K562 (cell line): ENCODE results near the gene LINC00305. TPM values are rescaled to one million over a fixed set of nuclear protein-coding genes. Genes with fewer than 3 reads are reported as not detected.

Source experiments
- ATAC-seq: fragments of 200-7000 bp; cut with Tn5 transposase; 3 replicates; pipeline ENCODE4 v1.9.1; 2020; ENCODE audit warnings: moderate library complexity
- BruUV-seq: library from RNA; stranded (reverse); fragments of 400-500 nt; replicated peaks from 2 replicates; lab custom pipeline; 2021; lab: Mats Ljungman, UMichigan
- CTCF ChIA-PET: fragments of 300-600 bp; formaldehyde crosslinking; extraction: SDS; loops from one replicate; lab custom pipeline; 2021; ENCODE audit warnings: low intra/inter-chr PET ratio; lab: Yijun Ruan, JAX
- POLR2A ChIA-PET: fragments of 300-600, 350-650 bp; sonication (Branson Sonifier 250); formaldehyde crosslinking; extraction: SDS; loops from one replicate; lab custom pipeline; 2021; ENCODE audit warnings: antibody characterized with exemption, inconsistent platforms; lab: Yijun Ruan, JAX
- DNase-seq, 4 experiments: peaks; one replicate each; pipeline versions ENCODE4 v3.0.0 to v3.0.0-alpha.2; 2011 to 2018; ENCODE audit warnings: low spot score in 3 of 4, mixed read lengths in 3 of 4; ENCODE audit errors: extremely low read depth in 1 of 4
- FAIRE-seq: peaks from 2 replicates; lab custom pipeline; 2011; peaks lifted over from hg19 to GRCh38; lab: Jason Lieb, UNC
- H2AFZ ChIP-seq: 2 replicates; pipeline ENCODE4 v1.6.0; 2011; ENCODE audit warnings: low read depth, low read length, control low read depth, inconsistent platforms
- H3K27ac ChIP-seq: fragments of 200-600 bp; 3 replicates; pipeline ENCODE4 v1.8.0; 2011; ENCODE audit warnings: low read depth, mild to moderate bottlenecking, control low read depth, inconsistent platforms, low read length, moderate library complexity, mixed read lengths; ENCODE audit errors: extremely low read depth
- H3K27me3 ChIP-seq, 2 experiments: fragments of 300-600 bp in 1 of 2; 2 replicates in 1 of 2; 3 replicates in 1 of 2; pipeline versions ENCODE4 v1.6.0 to v1.8.0; 2011; ENCODE audit warnings: inconsistent platforms in 2 of 2, low read length in 2 of 2, mild to moderate bottlenecking in 1 of 2, mixed read lengths in 1 of 2, moderate library complexity in 1 of 2; ENCODE audit not compliant: control insufficient read depth in 2 of 2, insufficient read depth in 2 of 2
- H3K36me3 ChIP-seq: fragments of 300-600 bp; 3 replicates; pipeline ENCODE4 v1.8.0; 2011; ENCODE audit warnings: mild to moderate bottlenecking, low read length, inconsistent platforms; ENCODE audit not compliant: control insufficient read depth, insufficient read depth
- H3K4me1 ChIP-seq, 2 experiments: fragments of 200-600 bp in 1 of 2; replicated peaks in 1 of 2; 2 replicates in 1 of 2; 3 replicates in 1 of 2; pipeline versions ENCODE4 v1.5.1 to v1.8.0; 2011; ENCODE audit warnings: inconsistent platforms in 2 of 2, low read length in 2 of 2, mild to moderate bottlenecking in 1 of 2, mixed read lengths in 1 of 2, moderate library complexity in 1 of 2; ENCODE audit not compliant: control insufficient read depth in 2 of 2, insufficient read depth in 2 of 2
- H3K4me2 ChIP-seq: 2 replicates; pipeline ENCODE4 v1.6.1; 2011; ENCODE audit warnings: low read length, control low read depth, inconsistent platforms, mixed read lengths; ENCODE audit not compliant: insufficient read depth
- H3K4me3 ChIP-seq: fragments of 200-600 bp; sonication (generic), shearing (Covaris generic); 2 replicates; pipeline ENCODE4 v1.5.1; 2016; ENCODE audit warnings: control low read depth, inconsistent platforms
- H3K79me2 ChIP-seq: fragments of 200-600 bp; 3 replicates; pipeline ENCODE4 v1.8.0; 2011; ENCODE audit warnings: low read length, inconsistent platforms; ENCODE audit not compliant: control insufficient read depth, insufficient read depth
- H3K9ac ChIP-seq, 2 experiments: 2 replicates each; pipeline versions ENCODE4 v1.6.0 to v1.6.1; 2011; ENCODE audit warnings: low read depth in 2 of 2, low read length in 2 of 2, control low read depth in 1 of 2, inconsistent platforms in 1 of 2, mild to moderate bottlenecking in 1 of 2, mixed read lengths in 1 of 2; ENCODE audit not compliant: insufficient read depth in 1 of 2
- H3K9me1 ChIP-seq: one replicate; pipeline ENCODE4 v1.6.0; 2011; ENCODE audit warnings: inconsistent platforms, mild to moderate bottlenecking, low read length, moderate library complexity; ENCODE audit not compliant: control insufficient read depth, insufficient read depth
- H3K9me3 ChIP-seq: replicated peaks from 2 replicates; pipeline ENCODE4 v1.5.1; 2011; ENCODE audit warnings: low read depth, low read length, inconsistent platforms; ENCODE audit not compliant: control insufficient read depth, insufficient read depth
- H4K20me1 ChIP-seq: replicated peaks from 2 replicates; pipeline ENCODE4 v1.6.1; 2011; ENCODE audit warnings: low read length, inconsistent platforms, mixed read lengths; ENCODE audit not compliant: control insufficient read depth, insufficient read depth
- ADNP ChIP-seq: fragments of 200-800 bp; sonication (Bioruptor generic); IDR thresholded peaks from 2 replicates; pipeline ENCODE4 v1.6.1; 2016; ENCODE audit warnings: missing genetic modification characterization, missing compliant biosample characterization
- GTF2F1 ChIP-seq: IDR thresholded peaks from 2 replicates; pipeline ENCODE4 v1.6.1; 2011; ENCODE audit warnings: low read depth, low read length, improper control_type of control experiment
- KLF6 ChIP-seq: fragments of 250-450 bp; sonication (Bioruptor Pico); IDR thresholded peaks from 2 replicates; pipeline ENCODE4 v1.4.0; 2020; ENCODE audit warnings: mild to moderate bottlenecking, moderate library complexity, borderline replicate concordance
- MEF2A ChIP-seq: IDR thresholded peaks from 2 replicates; pipeline ENCODE4 v1.6.1; 2011; ENCODE audit warnings: low read depth, mild to moderate bottlenecking, low read length, moderate library complexity; ENCODE audit not compliant: control insufficient read depth
- MTF1 ChIP-seq: fragments of 250-450 bp; sonication (Bioruptor Pico); IDR thresholded peaks from 2 replicates; pipeline ENCODE4 v1.9.0; 2021; ENCODE audit warnings: moderate library complexity, mild to moderate bottlenecking, inconsistent platforms, borderline replicate concordance
- PCBP2 ChIP-seq: fragments of 200-400 bp; formaldehyde crosslinking; IDR thresholded peaks from 2 replicates; pipeline ENCODE4 v1.6.1; 2018; ENCODE audit warnings: low read length, low read depth, mild to moderate bottlenecking, moderate library complexity; ENCODE audit not compliant: poor library complexity, severe bottlenecking
- RBM15 ChIP-seq: fragments of 200-400 bp; formaldehyde crosslinking; IDR thresholded peaks from 2 replicates; pipeline ENCODE4 v1.6.1; 2018; ENCODE audit warnings: mild to moderate bottlenecking, low read length, moderate library complexity; ENCODE audit not compliant: insufficient read depth
- ZNF511 ChIP-seq: sonication (generic); formaldehyde crosslinking; IDR thresholded peaks from 2 replicates; pipeline ENCODE4 v1.8.0; 2022; ENCODE audit warnings: mild to moderate bottlenecking, missing genetic modification reagents
- ZNF766 ChIP-seq: fragments of 200-800 bp; sonication (Bioruptor generic); conservative IDR thresholded peaks from 2 replicates; pipeline ENCODE4 v1.6.1; 2016; ENCODE audit warnings: missing genetic modification characterization, missing compliant biosample characterization
- WGBS: fragments of 100-300 bp; shearing (Covaris generic); methylation state at CpG from one replicate; pipeline ENCODE4 v1.1.6; 2016; ENCODE audit warnings: low coverage, mixed read lengths; ENCODE audit not compliant: insufficient coverage; ENCODE audit errors: missing lambda C conversion rate; 5-methylcytosine and 5-hydroxymethylcytosine counted together
- in situ Hi-C: fragments of 300-500 bp; cut with MboI; formaldehyde crosslinking; loops from 4 replicates; pipeline ENCODE4 v1.15.0; 2018; ENCODE audit warnings: inconsistent platforms, mixed read lengths
- intact Hi-C: fragments of 100-400 bp; cut with micrococcal nuclease; formaldehyde crosslinking; loops from 2 replicates; pipeline ENCODE4 v1.14.2; 2022
- polyA plus RNA-seq, 8 experiments: library from polyadenylated mRNA; depleted of rRNA in 4 of 8; stranded (reverse) in 5 of 8; unstranded in 3 of 8; fragments of >200 nt; fragmentation: Nextera tagmentation in 2 of 8; fragmentation: Illumina TruSeq in 1 of 8; extraction: Ambion mirVana in 2 of 8; extraction: Trizol in 1 of 8; gene quantifications; 2 replicates each; pipeline versions ENCODE4 v1.2.1 to v1.2.3, GENCODE V29; 2011 to 2014; ENCODE audit warnings: inconsistent platforms in 1 of 8, missing spikeins in 1 of 8
- total RNA-seq, 7 experiments: library from RNA; depleted of rRNA in 6 of 7; stranded (reverse); fragments of >200 nt in 6 of 7; fragmentation: Illumina TruSeq in 2 of 7; extraction: Trizol in 2 of 7; gene quantifications; 2 replicates each; pipeline versions ENCODE4 v1.2.1 to v1.2.3, GENCODE V29; 2011 to 2021; ENCODE audit warnings: low replicate concordance in 1 of 7

The LINC00305 gene
- total and polyA plus RNA-seq, 9 of the 15 experiments (the other 6 are each of a cell fraction or from before 2014, with no cell fraction given), result not detected

GRCh38 chr18:64097497-64097896, 51.4 kb downstream of the LINC00305 start:
- TF ChIP-seq MTF1 (CRISPR knock-in tag) (no peak), PCBP2 (no peak), KLF6 (no peak), ADNP (tag) (no peak), GTF2F1 (no peak), MEF2A (no peak), ZNF766 (CRISPR knock-in tag) (no peak), RBM15 (no peak), ZNF511 (no peak)
- POLR2A ChIA-PET, result no interaction called here
- no peak overlapping the region for H3K9ac ChIP-seq
- WGBS, result 0% methylated on average over 3 of the region's 3 CpGs
- no peaks in the 10 kb centered on the region for H3K27me3 ChIP-seq
- no peak overlapping the region for H3K4me2 ChIP-seq
- H4K20me1 ChIP-seq, result no peaks in the 10 kb centered on the region
- H3K36me3 ChIP-seq, result no peaks in the 10 kb centered on the region
- no peak for DNase-seq
- in situ Hi-C loops, result no loop called here
- intact Hi-C loops, result no loop called here
- no TSS peak for BruUV-seq
- no peak for FAIRE-seq
- H2AFZ ChIP-seq, result no peak overlapping the region
- no peak for ATAC-seq
- no peaks in the 10 kb centered on the region for H3K9me3 ChIP-seq
- no peaks in the 10 kb centered on the region for H3K9me1 ChIP-seq
- no peak overlapping the region for H3K4me3 ChIP-seq
- CTCF ChIA-PET, result no interaction called here
- no peaks in the 10 kb centered on the region for H3K4me1 ChIP-seq
- H3K79me2 ChIP-seq, result no peaks in the 10 kb centered on the region
- no peak overlapping the region for H3K27ac ChIP-seq
